Measurements from ENCODE around the gene CHADL.
A peak's percentile ranks its signal among the peaks of the same experiment; 100 is the strongest.

The CHADL gene, protein sequence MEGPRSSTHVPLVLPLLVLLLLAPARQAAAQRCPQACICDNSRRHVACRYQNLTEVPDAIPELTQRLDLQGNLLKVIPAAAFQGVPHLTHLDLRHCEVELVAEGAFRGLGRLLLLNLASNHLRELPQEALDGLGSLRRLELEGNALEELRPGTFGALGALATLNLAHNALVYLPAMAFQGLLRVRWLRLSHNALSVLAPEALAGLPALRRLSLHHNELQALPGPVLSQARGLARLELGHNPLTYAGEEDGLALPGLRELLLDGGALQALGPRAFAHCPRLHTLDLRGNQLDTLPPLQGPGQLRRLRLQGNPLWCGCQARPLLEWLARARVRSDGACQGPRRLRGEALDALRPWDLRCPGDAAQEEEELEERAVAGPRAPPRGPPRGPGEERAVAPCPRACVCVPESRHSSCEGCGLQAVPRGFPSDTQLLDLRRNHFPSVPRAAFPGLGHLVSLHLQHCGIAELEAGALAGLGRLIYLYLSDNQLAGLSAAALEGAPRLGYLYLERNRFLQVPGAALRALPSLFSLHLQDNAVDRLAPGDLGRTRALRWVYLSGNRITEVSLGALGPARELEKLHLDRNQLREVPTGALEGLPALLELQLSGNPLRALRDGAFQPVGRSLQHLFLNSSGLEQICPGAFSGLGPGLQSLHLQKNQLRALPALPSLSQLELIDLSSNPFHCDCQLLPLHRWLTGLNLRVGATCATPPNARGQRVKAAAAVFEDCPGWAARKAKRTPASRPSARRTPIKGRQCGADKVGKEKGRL
- total RNA-seq, result 0.46 to 5.4 (median 1.7) reads per million in 9 experiments

DNA sequence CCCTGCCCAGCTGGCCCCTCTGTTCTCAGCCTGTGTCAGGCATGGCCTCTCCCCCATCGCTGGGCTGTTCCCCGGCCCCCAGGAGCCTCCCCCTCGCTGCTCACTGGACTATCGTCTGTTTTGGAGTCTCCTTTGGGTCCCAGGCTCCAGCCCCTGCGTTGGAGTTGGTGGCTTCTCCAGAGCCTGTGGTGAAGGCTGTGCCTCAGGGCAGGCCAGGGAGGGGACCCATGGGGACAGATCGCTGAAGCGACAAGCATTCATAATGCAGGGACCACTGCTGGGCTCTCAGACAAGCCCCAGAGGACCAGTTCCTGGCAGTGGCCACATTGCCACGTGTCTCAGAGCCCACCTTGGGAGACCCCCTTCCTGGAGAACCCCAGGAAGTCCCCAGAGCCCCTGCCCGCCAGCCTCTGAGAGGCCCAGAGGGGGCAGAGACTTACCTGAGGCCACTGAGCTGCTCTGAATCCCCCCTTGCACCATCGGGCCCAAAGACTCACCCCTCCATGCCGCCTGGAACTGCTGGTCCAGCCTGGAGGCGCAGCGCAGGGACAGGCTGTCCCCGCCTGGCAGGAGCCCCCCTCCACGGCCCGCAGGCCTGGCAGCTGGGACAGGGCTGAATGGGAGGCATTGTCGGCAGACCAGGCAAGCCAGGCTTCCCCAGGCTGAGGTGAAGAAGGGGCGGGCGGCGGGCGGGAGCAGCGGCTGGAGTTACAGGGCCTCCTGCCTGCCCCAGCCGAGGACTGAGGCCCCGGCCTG is at the start of gene CHADL:
Gene CHADL, minus strand, starts transcription at position 555 of the 756 bp plus-strand sequence. Its CDS starts 50 bp downstream, at position 505.
- Mint-ChIP-seq H3K4me3 (peak within 1 kb of the TSS in 1 of 2 donors; percentile 67), H3K27ac (peak within 1 kb of the TSS; percentile 55 to 80), H3K9me3 (no peaks in the 10 kb centered on the region), H3K4me1 (ENCODE audit: low read depth in 2 of 2) (peaks cover 4 to 7% of the 10 kb centered on the region in 2 donors), H3K36me3 (ENCODE audit: insufficient read depth) (peaks cover 24% of the 10 kb centered on the region), H3K27me3 (no peaks in the 10 kb centered on the region)
- ATAC-seq (replicated peaks) (no peak), DNase-seq (no peak)

DNA sequence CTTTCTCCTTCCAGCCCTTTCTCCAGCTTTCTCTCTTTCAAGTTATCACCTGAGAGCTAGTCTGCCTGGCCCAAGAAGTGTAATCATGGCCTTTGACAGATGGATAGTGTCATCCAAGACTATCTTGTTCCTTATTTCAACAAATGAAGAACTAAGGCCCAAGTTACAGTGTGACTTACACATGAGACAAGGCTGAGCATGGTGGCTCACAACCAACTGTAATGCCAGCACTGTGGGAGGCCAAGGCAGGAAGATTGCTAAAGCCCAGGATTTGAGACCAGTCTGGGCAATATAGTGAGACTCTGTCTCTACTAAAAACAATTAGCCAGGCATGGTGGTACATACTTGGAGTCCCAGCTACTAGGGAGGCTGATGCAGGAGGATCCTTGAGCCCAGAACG is 48.9 kb upstream of the CHADL start:
- DNase-seq (no peak), ATAC-seq (replicated peaks) (no peak)
- H3K4me1 Mint-ChIP-seq (ENCODE audit: low read depth in 2 of 2), result peaks cover 10 to 13% of the 10 kb centered on the region in 2 donors
- H3K9me3 Mint-ChIP-seq, result no peaks in the 10 kb centered on the region
- H3K27ac Mint-ChIP-seq, result no peak overlapping the region
- H3K36me3 Mint-ChIP-seq (ENCODE audit: insufficient read depth), result peaks cover 21% of the 10 kb centered on the region
- no peaks in the 10 kb centered on the region for H3K27me3 Mint-ChIP-seq
- H3K4me3 Mint-ChIP-seq, result no peak overlapping the region

DNA sequence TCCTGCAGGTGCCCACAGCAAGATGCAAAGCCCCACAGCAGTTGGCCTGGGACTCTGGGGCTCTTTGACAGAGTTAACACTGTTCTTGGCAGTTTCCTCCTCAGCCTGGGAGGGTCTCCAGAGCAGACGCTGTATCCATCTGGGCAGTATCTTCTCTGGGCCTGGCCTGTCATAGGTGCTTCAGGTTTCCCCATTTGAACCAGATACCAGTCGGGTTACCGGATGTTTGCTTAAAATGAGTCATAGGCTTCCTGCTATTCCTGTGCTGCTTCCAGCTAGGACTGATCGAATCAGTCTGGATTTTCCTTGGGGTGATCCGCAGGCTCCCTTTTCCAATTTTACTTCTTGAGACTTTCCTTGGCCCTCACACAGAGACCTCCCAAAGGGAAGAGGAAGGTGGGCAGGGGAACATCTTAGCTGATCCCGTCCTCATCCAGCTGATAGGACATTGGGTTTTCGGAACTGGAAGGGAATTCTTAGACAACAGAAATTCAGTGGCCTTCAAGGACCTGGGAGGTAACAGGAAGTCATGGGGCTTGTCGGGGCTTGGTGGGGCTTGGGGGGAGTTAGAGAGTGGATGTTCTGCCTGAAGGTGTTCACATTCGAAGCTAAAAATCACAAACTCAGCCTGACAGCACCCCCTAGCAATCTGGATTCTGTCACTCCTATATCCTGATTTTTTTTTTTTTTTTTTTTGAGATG is 47.7 kb upstream of the CHADL start:
- peak overlapping the region; percentile 69 to 72 for H3K27ac Mint-ChIP-seq
- no peak for ATAC-seq (replicated peaks)
- peaks cover 13 to 15% of the 10 kb centered on the region in 2 donors for H3K4me1 Mint-ChIP-seq (ENCODE audit: low read depth in 2 of 2)
- no peaks in the 10 kb centered on the region for H3K9me3 Mint-ChIP-seq
- H3K4me3 Mint-ChIP-seq, result peak overlapping the region; percentile 47 to 55
- DNase-seq, result no peak
- H3K36me3 Mint-ChIP-seq (ENCODE audit: insufficient read depth), result peaks cover 27% of the 10 kb centered on the region
- H3K27me3 Mint-ChIP-seq, result no peaks in the 10 kb centered on the region

DNA sequence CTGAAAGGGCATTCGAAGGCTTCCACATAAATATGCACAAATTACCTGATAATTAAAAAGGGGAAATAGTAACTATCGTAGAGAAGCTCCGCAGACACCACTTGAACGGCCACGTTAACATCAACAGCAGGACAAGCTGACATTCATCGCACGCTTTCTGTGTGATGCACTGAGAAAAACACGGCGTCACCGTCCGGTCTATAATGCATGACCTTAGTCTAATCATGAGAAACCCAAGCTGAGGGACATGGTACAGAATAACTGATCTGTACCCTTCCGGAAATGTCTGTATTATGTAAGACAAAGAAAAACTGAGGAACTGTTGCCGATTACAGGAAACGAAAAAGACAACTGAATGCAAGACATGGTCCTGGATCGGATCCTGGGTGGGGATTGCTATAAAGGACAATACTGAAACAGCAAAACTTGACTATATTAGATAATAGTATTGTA is 45.9 kb upstream of the CHADL start:
- H3K27me3 Mint-ChIP-seq, result no peaks in the 10 kb centered on the region
- H3K4me3 Mint-ChIP-seq, result peak overlapping the region; percentile 85 to 88
- ATAC-seq (replicated peaks) (peak; percentile 16), DNase-seq (peak in 1 of 3 experiments; percentile 43)
- peaks cover 31% of the 10 kb centered on the region for H3K36me3 Mint-ChIP-seq (ENCODE audit: insufficient read depth)
- H3K27ac Mint-ChIP-seq, result peak overlapping the region; percentile 95 to 97
- peaks cover 20% of the 10 kb centered on the region in 2 donors for H3K4me1 Mint-ChIP-seq (ENCODE audit: low read depth in 2 of 2)
- H3K9me3 Mint-ChIP-seq, result no peaks in the 10 kb centered on the region

DNA sequence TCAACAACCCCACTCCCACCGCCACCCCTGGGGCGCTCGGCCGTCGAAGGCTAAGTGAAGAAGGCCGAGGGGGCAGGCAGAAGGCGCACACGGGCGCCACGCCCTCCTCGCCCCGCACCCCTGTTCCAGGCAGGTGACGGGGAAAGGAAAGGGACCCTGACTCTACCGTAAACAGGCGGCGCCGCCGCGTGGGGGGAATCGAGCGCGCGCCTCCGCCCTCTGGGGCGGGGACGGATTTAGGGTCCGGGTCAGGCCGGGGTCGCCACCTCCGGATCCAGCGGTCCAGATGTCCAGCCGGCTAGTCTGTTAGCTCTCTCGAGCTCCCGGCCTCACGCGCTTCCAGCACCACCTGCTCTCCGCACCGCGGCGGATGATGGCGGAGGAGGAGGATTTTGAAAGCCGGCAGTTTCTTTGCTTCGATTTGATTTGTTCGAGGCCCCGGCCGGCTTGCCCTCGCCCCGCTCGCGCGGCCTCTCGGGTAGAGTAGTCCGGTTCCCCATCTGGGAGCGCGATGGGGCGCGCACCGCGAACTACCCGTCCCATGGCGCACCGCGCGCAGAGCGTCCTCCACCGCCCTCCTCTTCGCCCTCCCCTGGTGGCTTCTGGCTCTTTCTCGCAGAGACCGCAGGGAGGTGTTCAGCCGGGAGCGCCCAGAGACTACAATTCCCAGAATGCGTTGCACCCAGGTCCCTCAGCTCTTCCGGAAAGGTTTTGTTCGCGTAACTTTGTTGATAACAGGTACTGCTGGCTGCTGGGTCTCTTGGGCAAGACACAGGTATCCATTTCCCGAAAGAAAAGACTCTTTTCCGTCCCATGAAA is 45.3 kb upstream of the CHADL start, which contains the start of gene RANGAP1:
Gene RANGAP1, minus strand, starts transcription at position 368 of the 819 bp plus-strand sequence. CDS start 5,143 bp downstream, outside the sequence.
- peak; percentile 85 for ATAC-seq (replicated peaks)
- peak within 1 kb of the TSS; percentile 85 to 88 for H3K4me3 Mint-ChIP-seq
- H3K9me3 Mint-ChIP-seq, result no peaks in the 10 kb centered on the region

DNA sequence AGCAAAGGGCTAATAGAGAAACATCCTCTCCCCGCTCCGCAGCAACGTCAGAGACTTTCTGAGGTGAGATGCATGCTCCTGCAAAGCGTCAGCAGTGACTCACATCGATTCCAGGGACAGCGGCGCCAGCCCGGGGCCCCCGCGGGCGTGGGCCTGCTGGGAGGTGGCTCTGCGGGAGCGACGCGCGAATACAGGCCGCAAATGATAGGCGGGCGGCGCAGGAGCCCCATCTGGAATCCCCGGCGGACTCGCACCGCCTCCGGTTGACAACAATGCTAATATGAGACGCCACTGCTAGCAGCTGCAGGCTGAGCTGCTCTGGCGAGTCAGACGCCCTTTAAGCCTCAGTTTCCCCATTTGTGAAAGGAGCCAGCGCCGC is 44.7 kb upstream of the CHADL start:
- Mint-ChIP-seq H3K9me3 (no peaks in the 10 kb centered on the region), H3K27ac (peak overlapping the region; percentile 95 to 97), H3K27me3 (no peaks in the 10 kb centered on the region), H3K4me3 (peak overlapping the region; percentile 85 to 88), H3K4me1 (ENCODE audit: low read depth in 2 of 2) (peaks cover 23 to 25% of the 10 kb centered on the region in 2 donors), H3K36me3 (ENCODE audit: insufficient read depth) (peaks cover 33% of the 10 kb centered on the region)
- DNase-seq (peak; percentile 82 to 83 (median 82)), ATAC-seq (replicated peaks) (peak; percentile 62)

More for the DNA sequence above, 45.3 kb upstream of the CHADL start, which contains the start of gene RANGAP1:
- peak; percentile 97 for DNase-seq
- peaks cover 20 to 21% of the 10 kb centered on the region in 2 donors for H3K4me1 Mint-ChIP-seq (ENCODE audit: low read depth in 2 of 2)
- no peaks in the 10 kb centered on the region for H3K27me3 Mint-ChIP-seq
- H3K36me3 Mint-ChIP-seq (ENCODE audit: insufficient read depth), result peaks cover 31% of the 10 kb centered on the region
- H3K27ac Mint-ChIP-seq, result peak within 1 kb of the TSS; percentile 95 to 97

DNA sequence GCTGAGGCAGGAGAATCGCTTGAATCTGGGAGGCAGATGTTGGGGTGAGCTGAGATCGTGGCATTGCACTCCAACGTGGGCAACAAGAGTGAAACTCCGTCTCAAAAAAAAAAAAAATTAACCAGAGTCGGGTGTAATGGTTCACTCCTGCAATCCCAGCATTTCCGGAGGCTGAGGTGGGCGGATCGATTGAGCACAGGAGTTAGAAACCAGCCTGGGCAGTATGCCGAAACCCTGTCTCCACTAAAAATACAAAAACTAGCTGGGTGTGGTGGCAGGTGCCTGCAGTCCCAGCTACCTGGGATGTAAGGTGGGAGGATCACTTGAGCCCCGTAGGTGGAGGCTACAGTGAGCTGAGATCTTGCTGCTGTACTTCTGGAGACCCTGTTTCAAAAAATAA is 43.7 kb upstream of the CHADL start:
- DNase-seq (no peak), ATAC-seq (replicated peaks) (no peak)
- peaks cover 41% of the 10 kb centered on the region for H3K36me3 Mint-ChIP-seq (ENCODE audit: insufficient read depth)
- no peaks in the 10 kb centered on the region for H3K9me3 Mint-ChIP-seq
- no peaks in the 10 kb centered on the region for H3K27me3 Mint-ChIP-seq
- peaks cover 23 to 25% of the 10 kb centered on the region in 2 donors for H3K4me1 Mint-ChIP-seq (ENCODE audit: low read depth in 2 of 2)
- H3K4me3 Mint-ChIP-seq, result peak overlapping the region; percentile 85 to 88
- peak overlapping the region; percentile 95 to 97 for H3K27ac Mint-ChIP-seq

DNA sequence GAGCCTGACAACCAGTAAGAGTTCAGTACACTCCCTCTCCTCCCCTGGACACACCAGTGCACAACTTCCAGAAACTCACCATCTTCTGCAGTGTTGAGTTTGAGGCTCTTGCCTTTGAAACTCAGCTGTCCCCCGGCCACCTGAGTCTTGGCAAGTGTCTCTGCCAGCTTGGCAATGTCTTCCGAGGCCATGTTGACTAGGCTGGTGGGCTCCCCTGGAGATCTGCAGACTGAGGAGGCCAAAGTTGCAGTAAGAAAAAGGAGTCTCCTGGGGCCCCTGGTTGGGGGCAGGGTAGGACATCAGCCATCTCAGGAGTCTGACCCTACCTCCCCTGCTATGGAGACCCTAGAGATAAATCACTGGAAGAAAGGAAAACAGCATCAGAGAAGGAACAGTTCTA is 40.1 kb upstream of the CHADL start:
- H3K36me3 Mint-ChIP-seq (ENCODE audit: insufficient read depth), result peaks cover 64% of the 10 kb centered on the region
- no peaks in the 10 kb centered on the region for H3K27me3 Mint-ChIP-seq
- H3K9me3 Mint-ChIP-seq, result no peaks in the 10 kb centered on the region
- H3K4me3 Mint-ChIP-seq, result no peak overlapping the region
- H3K27ac Mint-ChIP-seq, result peak overlapping the region in 1 of 2 donors; percentile 12
- no peak for ATAC-seq (replicated peaks)
- peaks cover 17 to 22% of the 10 kb centered on the region in 2 donors for H3K4me1 Mint-ChIP-seq (ENCODE audit: low read depth in 2 of 2)
- no peak for DNase-seq

DNA sequence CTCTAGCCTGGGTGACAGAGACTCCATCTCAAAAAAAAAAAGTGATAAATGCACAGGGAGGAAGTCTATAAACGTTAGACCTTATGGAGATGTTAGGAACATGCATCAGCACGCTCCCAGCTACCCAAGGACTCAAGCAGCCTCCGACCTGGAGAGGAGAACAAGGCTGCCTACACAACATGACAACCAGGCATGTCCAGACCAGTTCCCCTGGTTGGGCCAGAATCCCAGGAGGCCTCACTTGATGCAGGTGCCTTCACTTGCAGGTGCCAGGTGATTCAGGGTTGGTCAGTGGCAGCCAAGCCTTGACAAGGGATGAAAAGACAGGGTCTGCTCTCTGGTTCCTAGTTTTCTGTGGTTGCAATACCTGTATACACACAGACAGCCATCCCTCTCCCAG is 39.3 kb upstream of the CHADL start:
- Mint-ChIP-seq H3K4me3 (no peak overlapping the region), H3K9me3 (no peaks in the 10 kb centered on the region), H3K27ac (peak overlapping the region in 1 of 2 donors; percentile 38), H3K36me3 (ENCODE audit: insufficient read depth) (peaks cover 65% of the 10 kb centered on the region), H3K27me3 (no peaks in the 10 kb centered on the region), H3K4me1 (ENCODE audit: low read depth in 2 of 2) (peaks cover 14 to 22% of the 10 kb centered on the region in 2 donors)
- ATAC-seq (replicated peaks) (no peak), DNase-seq (no peak)

DNA sequence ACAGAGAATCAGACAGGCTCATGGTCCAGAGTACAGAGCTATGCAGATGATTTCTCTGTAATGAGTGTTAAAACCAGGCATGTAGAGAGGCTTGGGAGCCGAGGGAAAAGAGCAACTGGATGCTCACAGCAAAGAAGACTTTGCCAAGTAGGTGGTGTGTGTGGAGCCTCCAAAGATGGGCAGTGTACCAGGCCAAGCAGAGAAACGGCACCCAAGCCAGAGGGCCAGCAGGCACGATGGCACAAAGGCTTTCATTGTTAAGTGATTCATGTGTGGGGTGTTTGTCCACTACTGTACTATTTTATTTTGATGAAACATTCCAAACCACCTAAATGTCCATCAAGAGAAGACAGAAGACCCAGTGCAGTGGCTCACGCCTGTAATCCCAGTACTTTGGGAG is 34.1 kb upstream of the CHADL start:
- H3K27ac Mint-ChIP-seq, result no peak overlapping the region
- no peaks in the 10 kb centered on the region for H3K9me3 Mint-ChIP-seq
- DNase-seq (no peak), ATAC-seq (replicated peaks) (no peak)
- H3K4me1 Mint-ChIP-seq (ENCODE audit: low read depth in 2 of 2), result peaks cover 0 to 7% of the 10 kb centered on the region in 2 donors
- peaks cover 97% of the 10 kb centered on the region for H3K36me3 Mint-ChIP-seq (ENCODE audit: insufficient read depth)
- H3K27me3 Mint-ChIP-seq, result no peaks in the 10 kb centered on the region
- no peak overlapping the region for H3K4me3 Mint-ChIP-seq

DNA sequence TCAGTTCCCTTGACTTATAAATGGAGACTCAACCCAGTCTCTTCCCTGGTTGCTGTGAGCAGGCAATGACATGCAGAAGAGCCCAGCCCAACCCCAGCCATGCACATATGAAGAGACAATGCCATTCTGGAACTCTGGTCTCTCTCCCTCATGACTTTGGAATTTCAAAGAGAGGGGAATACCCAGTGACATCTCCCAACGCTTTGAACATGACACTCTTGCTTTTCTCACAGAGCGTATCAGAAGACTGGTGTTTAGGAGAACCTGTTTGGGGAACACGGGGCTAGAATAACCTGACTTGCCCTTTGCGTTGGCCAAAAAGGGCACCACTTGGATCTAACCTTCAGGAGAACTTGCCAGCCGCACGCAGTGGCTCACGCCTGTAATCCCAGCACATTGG is 32.4 kb upstream of the CHADL start:
- Mint-ChIP-seq H3K27ac (no peak overlapping the region), H3K4me1 (ENCODE audit: low read depth in 2 of 2) (peaks cover 0 to 7% of the 10 kb centered on the region in 2 donors)
- no peak for DNase-seq

DNA sequence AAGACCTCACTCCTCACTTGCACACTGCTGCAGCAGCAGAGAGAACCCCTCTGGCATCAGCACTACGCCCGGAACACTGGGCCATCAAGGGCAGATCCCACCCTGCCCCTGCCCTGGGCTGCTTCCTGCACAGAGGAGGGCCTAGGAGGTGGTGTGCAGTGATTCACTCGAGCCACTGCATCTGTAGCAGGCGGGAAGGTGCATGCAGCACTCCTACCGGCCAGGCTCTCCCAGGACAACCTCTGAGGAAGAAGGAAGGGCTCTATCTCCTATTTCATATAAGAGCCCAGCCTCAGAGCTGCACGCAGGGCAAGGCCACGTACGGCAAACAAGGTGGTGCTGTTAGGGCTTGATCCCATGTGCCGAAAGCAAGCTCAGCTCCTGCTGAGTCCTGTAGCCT is 31.1 kb upstream of the CHADL start:
- H3K4me3 Mint-ChIP-seq, result no peak overlapping the region
- H3K36me3 Mint-ChIP-seq (ENCODE audit: insufficient read depth), result peaks cover 90% of the 10 kb centered on the region
- no peaks in the 10 kb centered on the region for H3K27me3 Mint-ChIP-seq
- H3K4me1 Mint-ChIP-seq (ENCODE audit: low read depth in 2 of 2), result peaks cover 0 to 1% of the 10 kb centered on the region in 2 donors
- no peak for DNase-seq
- no peak for ATAC-seq (replicated peaks)
- H3K9me3 Mint-ChIP-seq, result no peaks in the 10 kb centered on the region
- H3K27ac Mint-ChIP-seq, result no peak overlapping the region

More for the DNA sequence above, 32.4 kb upstream of the CHADL start:
- Mint-ChIP-seq H3K36me3 (ENCODE audit: insufficient read depth) (peaks cover 94% of the 10 kb centered on the region), H3K9me3 (no peaks in the 10 kb centered on the region), H3K4me3 (no peak overlapping the region), H3K27me3 (no peaks in the 10 kb centered on the region)
- ATAC-seq (replicated peaks), result no peak

Data from effector memory CD8-positive, alpha-beta T cell (primary cell).